GM18502 (cell line): ENCODE results near the gene CDH13.

Source experiments
- ATAC-seq: cut with Tn5 transposase; IDR thresholded peaks from one replicate; pipeline ENCODE4 v1.9.1; 2021; ENCODE audit warnings: mild to moderate bottlenecking; ENCODE audit not compliant: unreplicated experiment, poor library complexity

The CDH13 gene

GRCh38 chr16:82829301-82829700 lies 202.5 kb downstream of the CDH13 start:
- ATAC-seq = no peak

DNA sequence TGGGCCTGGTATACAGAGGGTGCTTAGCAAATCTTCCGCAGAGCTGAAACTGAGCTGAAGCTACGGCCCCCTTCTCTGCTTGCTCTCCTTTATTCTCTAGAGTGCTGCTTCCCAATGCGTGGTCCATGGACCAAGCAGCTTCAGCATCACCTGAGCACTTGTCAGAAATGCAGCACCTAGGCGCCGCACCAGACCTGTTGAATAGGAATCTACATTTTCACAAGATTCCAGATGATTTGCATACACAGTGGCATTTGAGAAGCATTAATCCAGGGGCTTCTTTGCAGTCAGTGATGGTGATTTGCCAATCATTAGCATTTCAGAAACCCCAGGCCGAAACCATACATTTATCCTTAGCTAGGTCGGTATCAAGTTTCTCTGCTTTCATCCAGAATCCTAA lies 204.2 kb downstream of the CDH13 start:
- ATAC-seq = no peak

- no peak for ATAC-seq
These were observed 206.1 kb downstream of the CDH13 start for GRCh38 chr16:82832821-82833220.

- no peak for ATAC-seq
These were observed 206.7 kb downstream of the CDH13 start for GRCh38 chr16:82833378-82833993.

- ATAC-seq = no peak
These were observed 207.5 kb downstream of the CDH13 start for GRCh38 chr16:82834151-82834815.

DNA sequence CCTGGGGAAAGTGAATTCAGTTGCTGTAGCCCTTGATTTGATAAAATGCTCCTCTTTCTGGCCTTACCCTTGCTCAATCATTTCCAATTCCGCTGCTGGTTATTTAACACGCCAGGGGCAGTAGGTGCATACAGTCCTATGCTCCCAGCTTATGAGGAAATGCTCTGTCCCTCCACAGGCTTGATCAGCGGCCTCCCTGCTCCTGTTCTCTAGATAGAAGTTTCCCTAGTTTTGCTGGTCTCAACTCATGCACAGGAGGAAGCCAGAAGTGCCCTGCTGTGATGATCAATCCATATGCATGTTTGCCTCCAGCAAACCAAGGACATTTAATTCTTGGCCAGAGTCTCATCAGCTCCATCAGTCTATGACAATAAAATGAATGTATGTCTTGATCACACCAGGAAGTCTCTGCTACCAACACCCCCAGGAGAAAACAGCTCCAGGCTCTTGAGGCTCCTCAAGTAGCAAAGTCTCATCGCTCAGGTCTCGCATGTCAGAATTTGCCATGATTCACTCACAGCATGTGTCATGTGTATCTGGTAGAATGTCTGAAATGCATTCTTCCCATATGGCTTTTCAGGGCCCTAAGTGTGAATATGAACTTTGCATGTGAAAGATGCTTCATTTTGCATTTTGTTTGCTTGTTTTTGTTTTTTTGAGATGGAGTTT lies 208.9 kb downstream of the CDH13 start:
- ATAC-seq = no peak

GRCh38 chr16:82841108-82841507 lies 214.3 kb downstream of the CDH13 start:
- ATAC-seq = no peak

- no peak for ATAC-seq
These were observed 217.0 kb downstream of the CDH13 start for GRCh38 chr16:82843606-82844271.

DNA sequence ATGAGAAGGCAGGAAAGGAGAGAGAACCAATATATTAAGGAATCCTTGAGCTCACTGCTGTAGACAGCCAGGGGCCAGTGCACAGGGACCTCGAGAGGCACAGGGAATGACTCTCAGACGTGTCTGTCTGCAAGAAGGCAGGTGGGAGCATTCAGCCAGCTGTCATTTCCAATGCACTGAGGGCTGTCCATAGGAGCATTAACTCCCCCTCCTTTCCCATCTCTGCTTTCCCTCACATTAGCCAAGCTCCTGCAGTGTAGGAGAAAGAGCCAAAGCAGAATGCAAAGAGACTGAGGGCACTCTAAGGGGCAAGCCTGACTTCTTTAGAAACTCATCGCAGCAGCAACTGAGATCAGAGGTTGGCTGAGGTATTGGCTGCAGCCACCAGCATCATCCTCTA lies 218.3 kb downstream of the CDH13 start:
- ATAC-seq = no peak

DNA sequence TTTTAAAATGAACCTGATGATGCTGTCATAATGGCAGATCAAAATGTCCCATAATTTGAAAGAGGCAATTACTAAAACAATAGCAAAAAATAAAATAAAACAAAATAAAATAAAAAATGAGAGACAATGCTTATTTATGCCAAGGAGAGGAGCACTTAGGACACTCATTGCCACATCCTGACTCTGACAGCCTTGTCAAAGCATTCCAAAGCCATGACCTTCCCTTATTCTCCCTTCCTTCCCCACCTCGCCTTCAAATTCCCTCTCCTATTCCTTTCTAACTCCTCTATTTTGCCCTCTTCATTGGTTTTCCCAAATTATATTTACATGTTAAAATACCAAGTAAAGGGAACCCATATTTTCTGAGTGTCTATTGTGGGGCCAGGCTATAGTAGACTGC lies 220.0 kb downstream of the CDH13 start:
- no peak for ATAC-seq

DNA sequence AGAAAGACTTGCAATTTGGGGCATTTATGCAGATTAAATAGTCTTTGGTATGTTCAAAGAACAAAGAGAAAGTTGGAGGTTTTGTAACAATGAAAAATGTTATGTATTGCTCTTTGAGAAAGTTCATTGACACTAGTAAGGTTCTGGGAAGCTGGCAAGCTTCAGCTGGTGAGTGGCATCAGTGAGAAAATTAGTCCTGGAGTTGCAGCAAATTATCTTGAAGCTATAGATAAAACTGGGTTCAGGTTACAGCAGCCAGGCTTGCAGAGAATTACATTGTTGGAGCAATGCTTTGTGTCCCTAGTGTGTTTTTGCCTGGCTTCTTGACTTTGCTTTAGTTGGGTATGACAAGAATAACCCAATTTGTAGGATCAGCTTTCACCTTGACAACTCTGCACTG lies 221.2 kb downstream of the CDH13 start:
- ATAC-seq = no peak

DNA sequence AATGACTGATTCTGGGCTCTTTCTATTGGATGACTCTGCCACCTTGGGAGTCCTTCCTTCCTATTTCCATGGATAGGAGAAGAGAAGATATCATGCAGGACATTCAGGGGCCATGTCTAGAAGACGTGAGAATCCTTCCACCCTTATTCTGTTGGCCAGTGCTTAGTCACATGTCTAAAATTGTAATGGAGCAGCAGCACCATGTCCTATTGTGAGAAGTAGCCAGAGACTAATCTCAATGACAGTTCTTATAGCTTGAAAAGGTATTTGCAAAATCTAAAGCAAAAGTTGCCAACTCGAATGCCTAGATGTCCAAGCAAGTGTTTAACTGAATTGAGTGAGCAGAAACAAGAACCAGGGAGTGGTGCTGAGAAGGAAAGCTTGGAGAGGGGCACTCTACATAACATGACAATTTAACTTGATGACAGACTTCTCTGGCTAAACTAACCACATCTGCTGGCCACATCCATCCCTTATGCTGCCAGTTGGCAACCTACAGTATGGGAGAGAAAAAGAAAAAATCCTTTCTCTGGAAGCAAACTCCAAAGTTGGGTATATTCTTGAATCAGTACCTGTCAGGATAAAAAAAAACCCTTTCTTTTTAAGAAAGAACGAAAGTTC lies 225.7 kb downstream of the CDH13 start:
- ATAC-seq = no peak

DNA sequence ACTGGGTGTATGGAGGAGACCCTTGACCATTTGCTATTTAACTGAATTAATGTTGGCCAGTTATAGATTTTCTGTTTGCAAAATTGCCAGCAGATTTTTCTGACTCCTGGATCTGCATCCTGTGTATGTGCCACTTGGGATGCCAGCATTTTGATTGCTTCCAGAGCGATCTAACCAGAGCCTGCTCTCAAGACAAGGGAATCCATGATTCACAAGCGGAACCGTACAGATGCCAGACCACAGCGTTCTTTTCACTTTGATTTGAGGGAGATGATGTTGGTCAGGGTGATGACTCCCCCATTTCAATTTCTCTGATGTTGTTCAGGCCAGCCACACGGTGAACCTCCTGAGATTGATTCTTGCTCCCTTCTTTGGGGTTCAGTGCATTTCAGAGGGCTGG lies 228.7 kb downstream of the CDH13 start:
- ATAC-seq = no peak

DNA sequence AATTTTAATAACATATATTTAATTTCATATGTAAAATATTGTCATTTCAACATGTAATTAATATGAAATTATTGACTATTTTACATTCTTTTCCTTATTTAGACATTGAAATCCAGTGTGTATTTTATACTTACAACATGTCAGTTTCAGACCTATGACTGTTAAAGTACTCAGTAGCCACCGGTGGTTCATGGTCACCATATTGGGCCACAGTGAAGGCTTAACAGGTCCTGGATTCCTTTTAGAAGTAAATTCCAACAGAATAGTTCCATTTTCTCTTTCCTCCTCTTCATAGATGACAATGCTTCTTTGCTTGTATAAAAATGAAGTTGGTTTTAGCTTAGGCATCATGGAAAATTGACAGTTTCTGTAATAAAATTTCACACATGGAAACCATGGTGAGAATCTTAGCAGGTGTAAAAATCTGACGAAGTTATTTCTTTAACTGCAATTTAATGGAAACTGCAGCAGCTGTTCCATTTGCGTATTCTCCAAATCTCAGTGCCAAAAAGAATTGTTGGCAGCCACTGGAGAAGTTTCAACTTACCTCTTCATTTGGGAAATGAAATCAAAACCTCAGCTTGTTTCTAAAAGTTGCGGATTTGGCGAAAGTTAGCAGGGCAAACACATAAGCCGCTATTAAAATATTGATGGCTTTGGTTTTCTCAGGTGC lies 231.1 kb downstream of the CDH13 start:
- no peak for ATAC-seq

- no peak for ATAC-seq
These were observed 232.9 kb downstream of the CDH13 start for GRCh38 chr16:82859662-82860061.

GRCh38 chr16:82860071-82860470 lies 233.3 kb downstream of the CDH13 start:
- ATAC-seq = no peak

DNA sequence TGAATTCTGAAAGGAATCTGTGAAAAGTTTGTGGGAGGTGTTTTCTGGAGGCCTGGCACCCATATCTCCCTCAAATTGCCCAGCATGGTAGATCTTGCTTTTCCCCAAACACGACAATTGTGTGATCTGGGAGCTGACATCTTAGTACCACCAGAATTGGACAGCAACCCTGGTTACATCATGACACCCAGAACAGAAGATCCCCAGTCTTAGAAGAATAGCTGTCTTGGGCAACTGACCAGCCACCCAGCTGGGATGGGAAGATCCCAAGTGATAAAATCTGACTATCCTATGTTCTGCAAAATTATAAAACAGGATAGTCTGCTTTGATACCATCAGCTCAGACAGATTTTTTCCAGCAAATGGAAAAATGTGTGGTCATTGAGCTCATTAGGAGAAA lies 235.3 kb downstream of the CDH13 start:
- ATAC-seq = no peak

DNA sequence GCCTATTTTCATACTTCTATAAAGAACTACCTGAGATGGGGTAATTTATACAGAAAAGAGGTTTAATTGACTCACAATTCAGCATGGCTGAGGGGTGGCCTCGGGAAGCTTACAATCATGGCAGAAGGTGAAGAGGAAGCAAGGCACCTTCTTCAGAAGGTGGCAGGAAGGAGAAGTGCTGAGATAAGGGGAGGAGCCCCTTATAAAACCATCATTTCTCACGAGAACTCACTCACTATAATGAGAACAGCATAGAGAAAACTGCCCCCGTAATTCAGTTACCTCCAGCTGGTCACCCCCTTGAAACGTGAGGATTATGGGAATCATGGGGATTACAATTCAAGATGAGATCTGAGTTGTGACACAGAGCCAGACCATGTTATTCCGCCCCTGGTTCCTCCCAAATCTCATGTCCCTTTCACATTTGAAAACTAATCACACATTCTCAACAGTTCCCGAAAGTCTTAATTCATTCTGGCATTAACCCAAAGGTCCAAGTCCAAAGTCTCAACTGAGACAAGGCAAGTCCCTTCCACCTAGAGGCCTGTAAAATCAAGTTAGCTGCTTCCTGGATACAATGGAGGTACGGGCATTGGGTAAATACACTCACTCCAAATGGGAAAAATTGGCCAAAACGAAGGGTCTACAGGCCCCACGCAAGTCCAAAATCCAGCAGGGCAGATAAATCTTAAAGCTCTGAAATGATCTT lies 237.7 kb downstream of the CDH13 start:
- ATAC-seq = no peak

- ATAC-seq = no peak
These were observed 238.6 kb downstream of the CDH13 start for GRCh38 chr16:82865412-82865811.

GRCh38 chr16:82867485-82867884 lies 240.7 kb downstream of the CDH13 start:
- ATAC-seq = no peak
